GM12874 (cell line): ENCODE results near the gene SERHL2.

ENCODE experiments used
- CTCF ChIP-seq: IDR thresholded peaks from 2 replicates; pipeline ENCODE4 v1.5.1; 2011; ENCODE audit warnings: low read depth, mild to moderate bottlenecking, control low read depth, low read length, moderate library complexity; ENCODE audit not compliant: insufficient read depth

The SERHL2 gene

GRCh38 chr22:42587588-42588175 lies 33.9 kb downstream of the SERHL2 start:
- TF ChIP-seq CTCF, result no peak

- TF ChIP-seq CTCF, result no peak
These were observed 38.2 kb downstream of the SERHL2 start for GRCh38 chr22:42591987-42592386.

- no peak for TF ChIP-seq CTCF
These were observed 41.7 kb downstream of the SERHL2 start for GRCh38 chr22:42595434-42595833.

- no peak for TF ChIP-seq CTCF
These were observed 42.6 kb downstream of the SERHL2 start for GRCh38 chr22:42596336-42596735.

GRCh38 chr22:42596863-42597530 lies 43.2 kb downstream of the SERHL2 start:
- TF ChIP-seq CTCF, result no peak

GRCh38 chr22:42601879-42602465 lies 48.2 kb downstream of the SERHL2 start:
- no peak for TF ChIP-seq CTCF

- no peak for TF ChIP-seq CTCF
These were observed 48.7 kb downstream of the SERHL2 start for GRCh38 chr22:42602470-42602869.
